AG04450 (cell line): Measurements from ENCODE around the gene DMXL1. TPM values are rescaled to one million over a fixed set of nuclear protein-coding genes. Genes with fewer than 3 reads are reported as not detected.

Source experiments
- CTCF ChIA-PET: fragments of 300-600, 350-600 bp; formaldehyde crosslinking; extraction: SDS; loops from one replicate; lab custom pipeline; 2022; ENCODE audit warnings: antibody characterized with exemption, inconsistent platforms; lab: Charles Lee
- POLR2A ChIA-PET: fragments of 350-600 bp; formaldehyde crosslinking; extraction: SDS; loops from one replicate; lab custom pipeline; 2021; ENCODE audit warnings: antibody characterized with exemption, inconsistent platforms; lab: Yijun Ruan, JAX
- DNase-seq: peaks from one replicate; pipeline ENCODE4 v3.0.0-alpha.2; 2011; ENCODE audit warnings: low read depth, low spot score
- H3K27ac ChIP-seq: one replicate; pipeline ENCODE4 v1.5.1; 2012; ENCODE audit warnings: low read depth, low read length, control low read depth
- H3K27me3 ChIP-seq: one replicate; pipeline ENCODE4 v1.6.0; 2012; ENCODE audit warnings: low read length; ENCODE audit not compliant: control insufficient read depth, insufficient read depth
- H3K4me3 ChIP-seq: 2 replicates; pipeline ENCODE4 v1.5.1; 2011; ENCODE audit warnings: mild to moderate bottlenecking, low read depth, low read length, control low read depth
- H3K9me3 ChIP-seq: 2 replicates; pipeline ENCODE4 v1.5.1; 2012; ENCODE audit warnings: low read length; ENCODE audit not compliant: control insufficient read depth, insufficient read depth
- CTCF ChIP-seq: IDR thresholded peaks from 2 replicates; pipeline ENCODE4 v1.5.1; 2011; ENCODE audit warnings: low read depth, low read length, control low read depth, inconsistent platforms
- polyA plus RNA-seq: library from polyadenylated mRNA; depleted of rRNA; stranded (reverse); fragments of >200 nt; gene quantifications from 2 replicates; pipeline ENCODE4 v1.2.3, GENCODE V29; 2011

The DMXL1 gene
- polyA plus RNA-seq, 1 experiment, result 22.2 TPM

DNA sequence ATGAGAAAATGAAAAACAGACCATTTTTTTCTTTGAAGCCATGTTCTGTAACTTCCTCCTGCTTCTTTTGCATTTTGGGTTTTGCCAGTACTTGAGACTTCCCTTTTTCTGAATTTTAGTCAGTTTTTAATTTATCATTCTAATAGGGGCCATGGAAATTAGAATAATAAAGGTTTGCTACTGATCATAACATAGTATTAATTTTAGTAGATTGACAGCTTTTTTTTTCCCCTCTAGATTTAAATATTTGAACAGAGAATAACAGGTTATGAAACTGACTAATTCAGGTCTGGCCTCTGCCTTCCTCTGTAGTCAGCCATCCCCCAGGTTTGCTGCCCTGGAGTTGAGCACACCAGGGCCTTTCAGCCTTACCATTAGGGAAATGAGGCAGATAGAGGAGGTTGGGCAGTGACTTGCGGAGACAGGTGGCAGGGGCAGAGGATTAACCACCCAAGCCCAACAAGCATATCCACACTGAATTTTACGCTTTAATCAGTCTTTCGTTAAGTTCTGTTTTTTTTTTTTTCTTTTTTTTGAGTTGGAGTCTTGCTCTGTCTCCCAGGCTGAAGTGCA, 204.8 kb downstream of the DMXL1 start:
- POLR2A ChIA-PET, result no interaction called here
- H3K27me3 ChIP-seq, result no peaks in the 10 kb centered on the region
- DNase-seq, result no peak
- no peaks in the 10 kb centered on the region for H3K9me3 ChIP-seq
- CTCF ChIA-PET, result interaction anchor here (0.7 to 2.5 kb wide), 2 partner anchors 37 to 288 kb away, joined by 5 to 10 read pairs; partner anchors contain the start of gene DTWD2
- H3K27ac ChIP-seq, result no peak overlapping the region
- no peak for TF ChIP-seq CTCF
- no peak overlapping the region for H3K4me3 ChIP-seq

- Histone ChIP-seq H3K27ac (no peak overlapping the region), H3K27me3 (no peaks in the 10 kb centered on the region), H3K4me3 (no peak overlapping the region), H3K9me3 (no peaks in the 10 kb centered on the region)
- CTCF ChIA-PET, result interaction anchor here (1.2 kb wide), 1 partner anchor 57 kb away, joined by 3 read pairs; no protein-coding TSS in a partner anchor
- POLR2A ChIA-PET, result no interaction called here
- no peak for TF ChIP-seq CTCF
- DNase-seq, result no peak
Measured at GRCh38 chr5:119276978-119277377, 206.1 kb downstream of the DMXL1 start.

DNA sequence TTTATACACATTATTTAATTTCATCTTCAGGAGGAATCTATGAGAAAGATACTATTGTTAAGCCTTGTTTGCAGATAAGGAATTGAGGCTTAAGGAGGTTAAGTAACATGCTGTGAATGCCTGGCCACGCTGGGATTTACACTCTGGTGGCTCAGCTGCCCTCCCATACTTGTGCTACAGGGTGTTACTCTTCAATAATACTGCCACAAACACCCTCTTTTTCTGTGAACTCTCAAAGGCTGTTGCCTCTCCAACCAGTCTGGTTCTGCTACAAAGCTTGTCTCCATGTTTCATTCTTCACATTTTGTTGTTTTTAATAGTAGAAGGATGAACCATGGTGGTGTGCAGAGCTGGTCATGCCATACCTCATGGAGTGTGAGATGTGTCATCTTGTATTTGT, 208.2 kb downstream of the DMXL1 start:
- no peak for DNase-seq
- ChIA-PET CTCF (no interaction called here), POLR2A (no interaction called here)
- Histone ChIP-seq H3K27ac (no peak overlapping the region), H3K27me3 (no peaks in the 10 kb centered on the region), H3K4me3 (no peak overlapping the region), H3K9me3 (no peaks in the 10 kb centered on the region)
- no peak for TF ChIP-seq CTCF

GRCh38 chr5:119280380-119280779, 209.5 kb downstream of the DMXL1 start:
- H3K27me3 ChIP-seq, result no peaks in the 10 kb centered on the region
- CTCF ChIA-PET, result interaction anchor here (1.6 kb wide), 1 partner anchor 13 kb away, joined by 5 read pairs; no protein-coding TSS in a partner anchor
- no peak for TF ChIP-seq CTCF
- H3K4me3 ChIP-seq, result no peak overlapping the region
- no peak overlapping the region for H3K27ac ChIP-seq
- H3K9me3 ChIP-seq, result no peaks in the 10 kb centered on the region
- POLR2A ChIA-PET, result no interaction called here
- DNase-seq, result no peak

DNA sequence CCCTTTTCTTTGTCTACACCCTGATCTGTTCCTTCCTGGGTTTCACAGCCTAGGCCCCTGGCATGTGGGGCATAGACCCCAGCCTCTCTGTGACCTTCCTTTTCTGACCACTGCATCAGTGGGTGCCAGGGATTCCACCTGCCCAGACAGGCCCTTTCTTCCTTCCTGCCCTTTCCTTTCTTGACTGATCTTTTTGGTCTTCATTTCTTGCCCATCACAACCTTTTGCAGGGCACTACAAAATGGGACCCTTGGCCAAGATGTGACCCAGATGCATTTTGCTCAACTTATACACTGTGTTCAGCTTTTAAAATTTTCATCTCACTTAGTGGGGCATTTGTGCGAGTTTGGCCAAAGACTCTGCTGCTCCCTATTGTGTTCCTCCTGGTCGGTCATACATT, 211.7 kb downstream of the DMXL1 start:
- CTCF ChIA-PET, result interaction anchor here (1.2 to 2.6 kb wide), 2 partner anchors 16 to 130 kb away, joined by 3 to 8 read pairs; no protein-coding TSS in a partner anchor

More for the DNA sequence above, 211.7 kb downstream of the DMXL1 start:
- no peaks in the 10 kb centered on the region for H3K9me3 ChIP-seq
- POLR2A ChIA-PET, result interaction anchor here (0.9 kb wide), 1 partner anchor 14 kb away, joined by 4 read pairs; no protein-coding TSS in a partner anchor
- no peak for DNase-seq
- H3K4me3 ChIP-seq, result no peak overlapping the region
- H3K27ac ChIP-seq, result no peak overlapping the region
- TF ChIP-seq CTCF, result no peak
- no peaks in the 10 kb centered on the region for H3K27me3 ChIP-seq
